Measurements from ENCODE around the gene MMP17.

The MMP17 gene

GRCh38 chr12:131833896-131834641, 5.9 kb downstream of the MMP17 start:
- no peak for TF ChIP-seq MAX (IDR thresholded peaks at IDR 0.05; ENCODE audit: low read depth, low read length)
- TF ChIP-seq, protein P1, sequence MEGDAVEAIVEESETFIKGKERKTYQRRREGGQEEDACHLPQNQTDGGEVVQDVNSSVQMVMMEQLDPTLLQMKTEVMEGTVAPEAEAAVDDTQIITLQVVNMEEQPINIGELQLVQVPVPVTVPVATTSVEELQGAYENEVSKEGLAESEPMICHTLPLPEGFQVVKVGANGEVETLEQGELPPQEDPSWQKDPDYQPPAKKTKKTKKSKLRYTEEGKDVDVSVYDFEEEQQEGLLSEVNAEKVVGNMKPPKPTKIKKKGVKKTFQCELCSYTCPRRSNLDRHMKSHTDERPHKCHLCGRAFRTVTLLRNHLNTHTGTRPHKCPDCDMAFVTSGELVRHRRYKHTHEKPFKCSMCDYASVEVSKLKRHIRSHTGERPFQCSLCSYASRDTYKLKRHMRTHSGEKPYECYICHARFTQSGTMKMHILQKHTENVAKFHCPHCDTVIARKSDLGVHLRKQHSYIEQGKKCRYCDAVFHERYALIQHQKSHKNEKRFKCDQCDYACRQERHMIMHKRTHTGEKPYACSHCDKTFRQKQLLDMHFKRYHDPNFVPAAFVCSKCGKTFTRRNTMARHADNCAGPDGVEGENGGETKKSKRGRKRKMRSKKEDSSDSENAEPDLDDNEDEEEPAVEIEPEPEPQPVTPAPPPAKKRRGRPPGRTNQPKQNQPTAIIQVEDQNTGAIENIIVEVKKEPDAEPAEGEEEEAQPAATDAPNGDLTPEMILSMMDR (IDR thresholded peaks at IDR 0.05; ENCODE audit: low read depth, low read length) = peak; percentile 68
- no peak overlapping the region for H3K4me3 ChIP-seq (ENCODE audit: low read depth, low read length)
- peak; percentile 45 for DNase-seq (ENCODE audit: low read depth)

GRCh38 chr12:131834798-131835615, 6.8 kb downstream of the MMP17 start:
- no peak for DNase-seq (ENCODE audit: low read depth)
- TF ChIP-seq POLR2A (IDR thresholded peaks at IDR 0.05; ENCODE audit: extremely low read depth, insufficient read length) (no peak), MAX (IDR thresholded peaks at IDR 0.05; ENCODE audit: low read depth, low read length) (no peak), MYC (IDR thresholded peaks at IDR 0.05; ENCODE audit: low read depth, low read length) (no peak)
- TF ChIP-seq, protein P1 (IDR thresholded peaks at IDR 0.05; ENCODE audit: low read depth, low read length) = no peak
- no peak overlapping the region for H3K4me3 ChIP-seq (ENCODE audit: low read depth, low read length)

DNA sequence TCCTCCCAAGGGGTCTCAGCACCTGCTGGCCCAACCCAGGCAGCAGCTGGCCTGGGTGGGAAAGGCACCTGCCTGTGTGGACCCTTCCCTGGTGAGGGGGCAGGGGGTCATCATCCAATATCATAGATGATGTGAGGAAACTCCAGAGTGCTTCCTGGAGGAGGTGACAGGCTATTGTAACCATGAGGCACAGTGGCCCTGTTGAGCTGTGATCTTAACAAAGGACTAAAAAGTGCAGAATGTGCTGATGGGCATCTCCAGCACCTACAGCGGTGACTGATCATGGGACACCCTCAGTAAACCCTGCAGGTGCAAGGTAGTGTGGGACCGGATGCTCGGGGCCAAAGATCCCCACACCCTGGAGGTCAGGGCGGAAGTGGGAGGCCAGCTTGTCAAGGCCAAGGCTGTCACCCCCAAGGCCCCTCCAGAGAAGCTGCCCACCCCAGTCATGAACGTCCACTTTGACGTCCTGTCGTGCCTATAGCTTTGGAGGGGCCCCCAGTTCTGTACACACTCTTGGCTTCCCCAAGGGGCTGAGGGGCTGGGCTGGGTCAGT, 7.5 kb downstream of the MMP17 start:
- TF ChIP-seq MAX (IDR thresholded peaks at IDR 0.05; ENCODE audit: low read depth, low read length) = no peak
- TF ChIP-seq, protein P1 (IDR thresholded peaks at IDR 0.05; ENCODE audit: low read depth, low read length) = no peak
- no peak for TF ChIP-seq POLR2A (IDR thresholded peaks at IDR 0.05; ENCODE audit: extremely low read depth, insufficient read length)
- TF ChIP-seq MYC (IDR thresholded peaks at IDR 0.05; ENCODE audit: low read depth, low read length) = no peak
- no peak for DNase-seq (ENCODE audit: low read depth)

GRCh38 chr12:131836193-131836592, 8.0 kb downstream of the MMP17 start:
- no peak for TF ChIP-seq MAX (IDR thresholded peaks at IDR 0.05; ENCODE audit: low read depth, low read length)
- TF ChIP-seq, protein P1 (IDR thresholded peaks at IDR 0.05; ENCODE audit: low read depth, low read length) = peak; percentile 41
- peak; percentile 60 for DNase-seq (ENCODE audit: low read depth)
- no peak overlapping the region for H3K4me3 ChIP-seq (ENCODE audit: low read depth, low read length)

More for the DNA sequence above, 7.5 kb downstream of the MMP17 start:
- no peak overlapping the region for H3K4me3 ChIP-seq (ENCODE audit: low read depth, low read length)

DNA sequence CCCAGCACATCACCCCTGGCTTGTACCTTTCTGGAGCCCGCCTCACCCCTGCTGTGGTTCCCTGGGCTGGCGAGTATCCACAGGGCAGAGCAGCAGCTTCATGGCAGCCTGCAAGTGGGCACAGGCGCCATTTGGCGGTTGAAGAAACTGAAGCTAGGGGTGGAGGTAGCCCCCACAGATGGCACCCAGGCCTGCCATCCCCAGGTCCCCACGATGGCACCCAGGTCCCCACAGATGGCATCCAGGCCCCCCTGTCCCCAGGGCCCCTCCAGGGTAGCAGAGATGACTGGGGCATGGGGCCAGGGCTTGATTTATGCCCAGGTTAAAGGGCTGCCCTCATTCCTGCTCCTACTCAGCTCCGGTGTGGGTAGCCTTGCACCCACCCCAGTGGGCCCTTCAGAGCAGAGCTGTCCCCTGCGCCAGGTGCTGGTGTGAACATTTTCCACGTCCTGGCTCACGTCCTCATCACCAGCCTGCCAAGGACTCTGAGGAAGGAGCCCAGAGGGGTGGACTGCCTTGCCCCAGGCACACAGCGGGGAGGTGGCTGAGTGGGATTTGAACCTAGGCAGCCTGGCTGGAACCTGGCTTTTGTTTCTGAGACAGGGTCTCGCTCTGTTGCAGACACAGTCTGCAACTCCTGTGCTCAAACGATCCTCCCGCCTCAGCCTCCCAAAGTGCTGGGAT, 8.7 kb downstream of the MMP17 start:
- TF ChIP-seq, protein P1 (IDR thresholded peaks at IDR 0.05; ENCODE audit: low read depth, low read length) = no peak
- TF ChIP-seq POLR2A (IDR thresholded peaks at IDR 0.05; ENCODE audit: extremely low read depth, insufficient read length) (no peak), MAX (IDR thresholded peaks at IDR 0.05; ENCODE audit: low read depth, low read length) (no peak), MYC (IDR thresholded peaks at IDR 0.05; ENCODE audit: low read depth, low read length) (no peak)
- H3K4me3 ChIP-seq (ENCODE audit: low read depth, low read length) = no peak overlapping the region
- DNase-seq (ENCODE audit: low read depth) = no peak

All from NB4 (cell line).